Stimulated activated CD8-positive, alpha-beta memory T cell treated with anti-CD3 and anti-CD28 coated beads, Interleukin-12 subunit alpha, Interleukin-12 subunit beta, amount 100 ng/mL, for 24 hours (primary cell): ENCODE data around the gene HPS5.

Experiments used
- DNase-seq: peaks from one replicate; pipeline ENCODE4 v3.0.0-alpha.2; 2020; ENCODE audit errors: extremely low read depth

The HPS5 gene

GRCh38 chr11:18321578-18321968 lies 367 bp downstream of the HPS5 start:
- no peak for DNase-seq

- DNase-seq = no peak
These were observed 1.3 kb downstream of the HPS5 start for GRCh38 chr11:18320617-18321016.

- DNase-seq = no peak
These were observed 2.0 kb downstream of the HPS5 start for GRCh38 chr11:18319914-18320313.

GRCh38 chr11:18317551-18317950 lies 4.4 kb downstream of the HPS5 start:
- no peak for DNase-seq

- no peak for DNase-seq
These were observed 6.0 kb downstream of the HPS5 start for GRCh38 chr11:18315893-18316292.

GRCh38 chr11:18314784-18315523 lies 7.0 kb downstream of the HPS5 start:
- no peak for DNase-seq

GRCh38 chr11:18313965-18314763 lies 7.8 kb downstream of the HPS5 start:
- DNase-seq = no peak

- no peak for DNase-seq
These were observed 9.1 kb downstream of the HPS5 start for GRCh38 chr11:18312663-18313420.

GRCh38 chr11:18312012-18312411 lies 9.9 kb downstream of the HPS5 start:
- DNase-seq = no peak

GRCh38 chr11:18310800-18311340 lies 11.1 kb downstream of the HPS5 start:
- DNase-seq = no peak

GRCh38 chr11:18309691-18310090 lies 12.2 kb downstream of the HPS5 start:
- DNase-seq = no peak

- no peak for DNase-seq
These were observed 13.7 kb downstream of the HPS5 start for GRCh38 chr11:18308242-18308641.

GRCh38 chr11:18307461-18308139 lies 14.3 kb downstream of the HPS5 start:
- no peak for DNase-seq

- DNase-seq = no peak
These were observed 17.2 kb downstream of the HPS5 start for GRCh38 chr11:18304745-18305144.

GRCh38 chr11:18299721-18300120 lies 22.2 kb downstream of the HPS5 start:
- DNase-seq = no peak

- DNase-seq = no peak
These were observed 26.6 kb downstream of the HPS5 start for GRCh38 chr11:18295316-18295715.

- DNase-seq = no peak
These were observed 27.1 kb downstream of the HPS5 start for GRCh38 chr11:18294862-18295261.

GRCh38 chr11:18288911-18289310 lies 33.0 kb downstream of the HPS5 start:
- no peak for DNase-seq

GRCh38 chr11:18285841-18286240 lies 36.1 kb downstream of the HPS5 start:
- no peak for DNase-seq

- DNase-seq = no peak
These were observed 39.3 kb downstream of the HPS5 start for GRCh38 chr11:18282626-18283025.

GRCh38 chr11:18280438-18281045 lies 41.4 kb downstream of the HPS5 start:
- DNase-seq = no peak
